ENCODE measurements around the gene OGT. TPM values are rescaled to one million over a fixed set of nuclear protein-coding genes. Genes with fewer than 3 reads are reported as not detected.
"Not testable (repeated sequence)": the region's sequence is repeated elsewhere in the genome, so short reads cannot be mapped to it uniquely, and the experiment has no call there.

Gene OGT
- total RNA-seq, 1 experiment from 2014 or later = 116 TPM

- no peak overlapping the region for H3K18ac ChIP-seq (ENCODE audit: insufficient read length, low read depth, low read length)
- H4K20me1 ChIP-seq (ENCODE audit: control insufficient read depth, insufficient read depth, insufficient read length) = no peaks in the 10 kb centered on the region
- H2AFZ ChIP-seq (ENCODE audit: low read length) = no peak overlapping the region
- no peaks in the 10 kb centered on the region for H3K23me2 ChIP-seq (ENCODE audit: insufficient read length, low read depth, low read length, poor library complexity, severe bottlenecking)
- H3K4me1 Mint-ChIP-seq = peaks cover 0 to 4% of the 10 kb centered on the region in 2 experiments; a peak in 2 of 4 replicates
- no peak overlapping the region for H2BK20ac ChIP-seq (ENCODE audit: low read depth, low read length, poor library complexity, severe bottlenecking)
- H3K9ac ChIP-seq (ENCODE audit: extremely low read depth, insufficient read length, low read length) = no peak overlapping the region
- no peaks in the 10 kb centered on the region for H3K79me2 ChIP-seq (ENCODE audit: insufficient read depth, low read length)
- no peak overlapping the region for H3T11ph ChIP-seq (ENCODE audit: low read length)
- H3K9me3 ChIP-seq (ENCODE audit: control insufficient read depth, low read depth, low read length) = peaks cover 10% of the 10 kb centered on the region
- no peak overlapping the region; a peak in 1 of 7 replicates for H3K27ac Mint-ChIP-seq
- no peak overlapping the region for H4K5ac ChIP-seq (ENCODE audit: insufficient read length, low read depth, low read length)
- no peak overlapping the region for H3K4me2 ChIP-seq (ENCODE audit: insufficient read depth, insufficient read length, low read length)
- H4K8ac ChIP-seq (replicated peaks; ENCODE audit: insufficient read length, low read depth, low read length) = no peak overlapping the region
- no peak overlapping the region for H3K4me3 Mint-ChIP-seq
- peaks cover 42 to 59% of the 10 kb centered on the region in 2 experiments for H3K9me3 Mint-ChIP-seq
- H2BK5ac ChIP-seq (ENCODE audit: insufficient read length, low read length) = no peak overlapping the region
- no peak overlapping the region for H2BK120ac ChIP-seq (ENCODE audit: low read depth, low read length, poor library complexity, severe bottlenecking)
- H3K36me3 Mint-ChIP-seq (ENCODE audit: insufficient read depth in 1 of 3, low read depth in 3 of 3) = peaks cover 1 to 8% (median 6%) of the 10 kb centered on the region in 3 experiments; a peak in 3 of 7 replicates
- H3K14ac ChIP-seq (ENCODE audit: insufficient read depth, low read length) = no peak overlapping the region
- H3K79me1 ChIP-seq (ENCODE audit: insufficient read depth, low read depth, low read length, poor library complexity, severe bottlenecking) = no peaks in the 10 kb centered on the region
- no peak overlapping the region for H3K23ac ChIP-seq (ENCODE audit: insufficient read length, low read depth, low read length)
- WGBS (ENCODE audit: extremely low coverage, insufficient read length, low lambda C conversion rate) = no CpG with 5 or more reads among the region's 2 CpGs
- no peaks in the 10 kb centered on the region for H3K27me3 ChIP-seq (ENCODE audit: insufficient read depth, low read length)
- no peaks in the 10 kb centered on the region for H3K4me1 ChIP-seq (ENCODE audit: insufficient read depth, low read length)
- H3K56ac ChIP-seq (ENCODE audit: insufficient read length, low read depth, low read length) = no peak overlapping the region
- H2BK12ac ChIP-seq (ENCODE audit: insufficient read length, low read depth, low read length) = no peak overlapping the region
- no peak overlapping the region for H3K4ac ChIP-seq (ENCODE audit: low read depth, low read length)
- H2BK15ac ChIP-seq (ENCODE audit: low read depth, low read length) = no peak overlapping the region
- H3K27ac ChIP-seq (ENCODE audit: insufficient read length, low read depth, low read length) = no peak overlapping the region
- no peak for TF ChIP-seq CTCF (conservative IDR thresholded peaks at IDR 0.05)
- H4K91ac ChIP-seq (ENCODE audit: insufficient read length, low read depth, low read length) = no peak overlapping the region
- H3K27me3 Mint-ChIP-seq (ENCODE audit: low read depth) = no peaks in the 10 kb centered on the region
- no peak overlapping the region for H2AK5ac ChIP-seq (ENCODE audit: insufficient read length, low read length)
- no peak for DNase-seq
Measured at GRCh38 chrX:71586929-71587328, 54.0 kb downstream of the OGT start.

GRCh38 chrX:71593210-71593609 lies 60.3 kb downstream of the OGT start:
- not testable (repeated sequence) for H3K56ac ChIP-seq (ENCODE audit: insufficient read length, low read depth, low read length); H4K20me1 ChIP-seq (ENCODE audit: control insufficient read depth, insufficient read depth, insufficient read length); H2AK5ac ChIP-seq (ENCODE audit: insufficient read length, low read length); H2BK20ac ChIP-seq (ENCODE audit: low read depth, low read length, poor library complexity, severe bottlenecking); H3K23ac ChIP-seq (ENCODE audit: insufficient read length, low read depth, low read length); H2BK120ac ChIP-seq (ENCODE audit: low read depth, low read length, poor library complexity, severe bottlenecking); H3K23me2 ChIP-seq (ENCODE audit: insufficient read length, low read depth, low read length, poor library complexity, severe bottlenecking); H3K27ac Mint-ChIP-seq; H3K4ac ChIP-seq (ENCODE audit: low read depth, low read length); H3K4me2 ChIP-seq (ENCODE audit: insufficient read depth, insufficient read length, low read length); H3K27me3 ChIP-seq (ENCODE audit: insufficient read depth, low read length); H3K27ac ChIP-seq (ENCODE audit: insufficient read length, low read depth, low read length); H3K36me3 Mint-ChIP-seq (ENCODE audit: insufficient read depth in 1 of 3, low read depth in 3 of 3); H2AFZ ChIP-seq (ENCODE audit: low read length); H2BK12ac ChIP-seq (ENCODE audit: insufficient read length, low read depth, low read length); DNase-seq; H3K14ac ChIP-seq (ENCODE audit: insufficient read depth, low read length); H3K18ac ChIP-seq (ENCODE audit: insufficient read length, low read depth, low read length); H4K5ac ChIP-seq (ENCODE audit: insufficient read length, low read depth, low read length); H4K91ac ChIP-seq (ENCODE audit: insufficient read length, low read depth, low read length); H3T11ph ChIP-seq (ENCODE audit: low read length); H3K9ac ChIP-seq (ENCODE audit: extremely low read depth, insufficient read length, low read length); H3K27me3 Mint-ChIP-seq (ENCODE audit: low read depth); H4K8ac ChIP-seq (replicated peaks; ENCODE audit: insufficient read length, low read depth, low read length); H3K4me3 Mint-ChIP-seq; H2BK5ac ChIP-seq (ENCODE audit: insufficient read length, low read length); H3K4me1 Mint-ChIP-seq; H3K79me2 ChIP-seq (ENCODE audit: insufficient read depth, low read length); H3K4me1 ChIP-seq (ENCODE audit: insufficient read depth, low read length); H2BK15ac ChIP-seq (ENCODE audit: low read depth, low read length); H3K79me1 ChIP-seq (ENCODE audit: insufficient read depth, low read depth, low read length, poor library complexity, severe bottlenecking)
- H3K9me3 ChIP-seq (ENCODE audit: control insufficient read depth, low read depth, low read length) = peaks cover 19% of the 10 kb centered on the region
- no CpG with 5 or more reads among the region's 8 CpGs for WGBS (ENCODE audit: extremely low coverage, insufficient read length, low lambda C conversion rate)
- H3K9me3 Mint-ChIP-seq = peaks cover 37 to 49% of the 10 kb centered on the region in 2 experiments
